HG03378 (cell line): ENCODE data around the gene NUDT4B.
A peak's percentile ranks its signal among the peaks of the same experiment; 100 is the strongest.
"Not testable (repeated sequence)": the region's sequence is repeated elsewhere in the genome, so short reads cannot be mapped to it uniquely, and the experiment has no call there.

Source experiments
- ATAC-seq: cut with Tn5 transposase; IDR thresholded peaks from one replicate; pipeline ENCODE4 v1.9.1; 2021; ENCODE audit warnings: mild to moderate bottlenecking, moderate library complexity; ENCODE audit not compliant: unreplicated experiment

The NUDT4B gene

GRCh38 chr1:148735538-148735937 lies 13.0 kb upstream of the NUDT4B start:
- ATAC-seq, result peak; percentile 58

- not testable (repeated sequence) for ATAC-seq
Measured at GRCh38 chr1:148738667-148739066, 9.9 kb upstream of the NUDT4B start.

- not testable (repeated sequence) for ATAC-seq
Measured at GRCh38 chr1:148743200-148743599, 5.4 kb upstream of the NUDT4B start.

GRCh38 chr1:148743726-148744720 lies 4.6 kb upstream of the NUDT4B start:
- ATAC-seq, result not testable (repeated sequence)

DNA sequence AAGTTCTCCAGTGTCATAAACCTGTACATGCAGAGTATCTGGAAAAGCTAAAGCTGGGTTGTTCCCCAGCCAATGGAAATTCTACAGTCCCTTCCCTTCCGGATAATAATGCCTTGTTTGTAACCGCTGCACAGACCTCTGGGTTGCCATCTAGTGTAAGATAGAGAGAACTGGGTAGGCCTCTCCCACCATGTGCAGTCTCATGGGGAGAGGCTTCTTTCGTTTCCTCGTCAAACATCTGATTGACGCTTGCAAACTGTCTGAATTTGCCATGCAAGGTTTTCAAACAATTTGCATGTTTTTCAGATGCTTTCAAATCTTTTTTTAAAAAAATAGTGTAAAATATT lies 734 bp downstream of the NUDT4B start:
- peak; percentile 83 for ATAC-seq

GRCh38 chr1:148756231-148756630 lies 7.7 kb downstream of the NUDT4B start:
- ATAC-seq, result not testable (repeated sequence)

- not testable (repeated sequence) for ATAC-seq
Measured at GRCh38 chr1:148757446-148757845, 8.9 kb downstream of the NUDT4B start.

- ATAC-seq, result peak; percentile 94
Measured at GRCh38 chr1:148758412-148758811, 9.8 kb downstream of the NUDT4B start.

- not testable (repeated sequence) for ATAC-seq
Measured at GRCh38 chr1:148758925-148759324, 10.4 kb downstream of the NUDT4B start.

GRCh38 chr1:148759749-148760148 lies 11.2 kb downstream of the NUDT4B start:
- not testable (repeated sequence) for ATAC-seq

DNA sequence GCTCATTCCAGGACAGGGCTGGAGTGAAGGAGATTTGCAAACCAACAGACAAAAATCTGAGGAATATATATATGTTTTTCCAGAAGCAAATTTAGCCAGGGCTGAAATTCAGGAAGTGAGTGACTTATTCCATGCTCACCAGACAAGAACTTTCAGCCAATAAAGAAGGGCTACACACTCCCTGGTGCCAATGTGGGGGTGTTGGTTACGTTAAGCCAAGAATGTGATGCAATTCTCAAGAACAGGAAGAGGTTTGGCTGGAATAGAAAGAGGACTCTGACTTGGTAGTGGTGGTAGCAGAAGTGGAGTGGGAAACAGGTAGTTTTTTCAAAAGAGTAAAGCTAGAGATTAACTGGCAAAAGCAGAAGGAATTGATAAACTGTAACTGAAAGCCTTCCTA lies 11.6 kb downstream of the NUDT4B start:
- ATAC-seq, result not testable (repeated sequence)

DNA sequence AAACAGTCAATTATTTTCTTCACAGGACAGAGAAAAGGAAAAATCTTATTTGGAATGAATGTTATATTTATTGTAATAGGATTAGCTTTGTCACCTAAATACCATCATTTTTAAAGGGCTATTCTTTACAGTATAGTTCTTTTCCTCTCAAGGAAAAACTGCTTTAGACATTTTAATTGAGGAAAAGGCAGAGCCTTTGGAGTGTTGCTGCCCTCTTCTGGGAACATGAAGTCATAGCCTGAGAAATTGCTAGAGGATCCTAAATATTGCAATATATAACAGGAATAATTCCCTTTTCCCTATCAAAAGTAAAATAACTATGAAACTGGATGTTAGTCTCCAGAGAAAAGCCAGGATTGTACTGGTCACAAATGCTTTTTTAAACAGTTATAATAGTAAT lies 12.8 kb downstream of the NUDT4B start:
- ATAC-seq, result not testable (repeated sequence)

GRCh38 chr1:148765238-148766019 lies 16.9 kb downstream of the NUDT4B start:
- ATAC-seq, result not testable (repeated sequence)

DNA sequence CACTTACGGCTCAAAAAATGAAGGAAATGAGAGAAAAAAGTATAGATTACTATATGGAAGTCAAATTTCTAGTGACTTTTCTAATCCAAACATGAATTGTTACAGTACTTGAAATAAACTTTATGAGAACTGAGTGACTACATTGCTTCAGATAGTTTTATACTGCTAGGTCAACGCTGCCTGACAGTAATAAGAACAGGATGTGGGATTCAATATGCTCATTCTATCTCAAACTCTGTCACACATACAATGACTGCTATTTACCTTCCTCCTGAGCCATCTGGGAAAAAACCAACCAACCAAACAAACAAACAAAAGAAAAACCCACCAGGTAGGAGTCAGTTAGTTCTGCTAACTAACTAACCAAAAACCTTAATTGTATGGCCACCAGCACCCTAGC lies 20.0 kb downstream of the NUDT4B start:
- not testable (repeated sequence) for ATAC-seq

DNA sequence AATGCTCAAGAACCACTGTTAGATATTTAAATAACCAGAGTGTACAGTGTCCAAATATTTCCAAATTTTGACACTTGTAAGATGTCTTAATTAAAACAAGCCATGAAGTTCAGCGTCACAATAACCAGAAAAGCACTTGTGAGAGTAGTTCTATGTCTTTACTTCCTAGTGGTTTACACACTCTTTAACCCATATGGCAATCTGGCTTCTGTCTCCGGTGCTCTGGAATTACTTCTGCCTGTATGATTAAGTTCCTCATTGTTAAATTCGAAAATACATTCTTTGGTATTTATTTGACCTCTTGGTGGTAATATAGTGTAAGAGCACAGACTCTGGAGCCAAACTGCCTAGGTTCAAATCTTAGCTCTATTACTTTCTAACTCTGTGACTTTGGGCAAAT lies 20.9 kb downstream of the NUDT4B start:
- not testable (repeated sequence) for ATAC-seq

DNA sequence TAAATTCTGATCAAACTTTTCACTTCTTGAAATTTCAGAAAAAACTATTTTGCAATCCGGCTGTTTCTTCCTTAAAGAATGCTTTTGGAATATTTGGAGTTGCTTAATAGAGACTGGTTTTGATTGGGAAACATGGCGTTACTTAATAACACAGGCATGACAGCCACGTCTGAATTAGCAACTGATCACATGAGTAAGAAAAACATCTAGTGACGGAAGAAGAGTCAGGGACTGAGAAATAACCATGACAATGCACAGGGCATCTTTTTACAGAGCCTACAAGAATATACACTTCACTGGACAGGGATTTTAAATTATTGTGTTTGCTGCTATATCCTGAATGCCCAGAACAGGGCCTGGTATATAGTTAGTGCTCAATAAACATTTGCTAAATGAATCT lies 25.1 kb downstream of the NUDT4B start:
- not testable (repeated sequence) for ATAC-seq

DNA sequence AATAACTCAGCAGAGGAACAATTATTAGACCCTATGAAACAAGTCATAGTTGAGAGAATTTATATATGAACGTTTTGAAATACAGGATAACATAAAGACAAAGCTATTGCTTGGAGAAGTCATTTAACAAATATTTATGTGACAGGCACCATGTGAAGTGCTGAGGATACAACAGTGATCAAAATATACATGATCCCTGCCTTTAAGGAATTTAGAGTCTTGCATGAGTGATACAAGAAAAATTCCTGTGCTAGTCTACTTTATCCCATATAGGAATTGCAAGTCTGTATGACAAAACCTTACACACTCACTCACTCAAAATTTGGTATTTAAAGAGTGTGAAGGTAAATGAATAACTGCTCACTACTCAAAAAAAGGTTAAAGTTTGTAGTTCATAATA lies 25.5 kb downstream of the NUDT4B start:
- ATAC-seq, result not testable (repeated sequence)

DNA sequence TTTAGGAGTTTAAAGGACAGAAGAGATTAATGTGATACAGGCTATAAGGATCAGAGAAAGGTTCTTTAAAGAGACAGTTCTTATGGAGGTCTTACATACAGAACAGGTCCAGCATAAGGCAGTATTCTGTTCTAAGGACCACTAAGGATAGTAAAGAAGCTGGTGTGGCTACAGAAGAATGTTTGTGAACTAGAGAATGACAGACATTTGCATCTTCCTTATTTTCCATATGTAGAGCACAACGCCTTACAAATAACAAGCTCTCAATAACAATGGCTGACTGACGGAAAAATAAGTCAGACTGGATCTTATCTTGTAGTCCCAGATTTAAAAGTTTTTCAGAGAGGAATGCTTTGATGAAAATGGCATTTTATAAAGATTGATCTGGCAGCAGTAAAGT lies 26.7 kb downstream of the NUDT4B start:
- ATAC-seq, result not testable (repeated sequence)

DNA sequence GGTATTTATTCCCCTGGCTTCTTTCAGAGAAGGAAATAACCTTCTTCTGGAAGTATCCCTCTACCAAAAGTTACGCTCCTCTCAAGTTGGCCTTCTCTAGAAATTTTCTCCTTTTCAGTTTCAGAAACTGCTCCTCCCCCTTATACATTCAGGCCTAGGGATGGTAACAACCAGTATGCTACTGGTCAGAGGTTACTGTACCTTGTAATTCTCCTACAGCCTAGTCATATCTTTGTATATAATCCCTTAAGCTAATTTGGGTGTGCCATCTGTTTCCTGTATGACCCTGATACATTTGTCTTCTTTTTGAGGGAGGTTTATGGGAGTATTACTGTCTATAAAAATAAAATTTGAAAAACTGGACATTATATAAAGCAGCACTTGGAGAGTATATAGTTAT lies 29.1 kb downstream of the NUDT4B start:
- ATAC-seq, result not testable (repeated sequence)

DNA sequence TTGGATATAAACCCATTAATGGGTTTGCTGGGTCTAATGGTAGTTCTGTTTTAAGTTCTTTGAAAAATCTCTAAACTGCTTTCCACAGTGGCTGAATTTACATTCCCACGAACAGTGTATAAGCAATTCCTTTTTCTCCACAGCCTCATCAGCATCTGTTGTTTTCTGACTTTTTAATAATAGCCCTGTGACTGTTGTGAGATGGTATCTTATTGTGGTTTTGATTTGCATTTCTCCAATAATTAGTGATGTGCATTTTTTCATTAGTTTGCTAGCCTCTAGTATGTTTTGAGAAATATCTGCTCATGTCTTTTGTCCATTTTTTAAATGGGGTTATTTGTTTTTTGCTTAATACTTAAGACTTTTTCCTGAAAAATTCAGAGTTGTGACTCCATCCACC lies 31.8 kb downstream of the NUDT4B start:
- not testable (repeated sequence) for ATAC-seq

DNA sequence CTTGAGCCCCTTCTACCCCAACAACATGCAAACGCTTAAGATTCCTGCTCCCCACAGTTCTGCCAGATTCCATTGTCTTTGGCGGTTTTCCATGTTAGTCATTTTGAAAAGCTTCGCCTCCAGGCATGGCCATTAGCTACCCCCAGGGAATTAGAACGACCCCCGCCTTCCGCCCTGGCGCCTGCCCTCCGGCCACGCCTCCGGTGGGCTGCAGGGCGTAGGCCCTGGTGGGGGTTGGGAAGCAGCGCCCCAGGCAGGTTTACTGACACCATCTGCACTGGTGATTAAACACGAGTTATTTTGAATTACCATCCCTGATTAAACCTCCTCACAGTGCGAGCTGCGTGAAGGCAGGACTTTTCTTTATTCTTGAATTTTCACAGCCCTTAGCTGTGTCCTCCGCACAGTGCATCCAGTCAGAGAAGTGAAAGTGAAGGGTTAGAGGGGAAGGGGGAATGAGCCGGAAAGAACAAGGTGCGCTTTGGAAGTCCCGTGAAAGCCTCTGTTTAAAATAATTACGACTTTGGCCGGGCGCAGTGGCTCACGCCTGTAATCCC lies 43.0 kb downstream of the NUDT4B start:
- not testable (repeated sequence) for ATAC-seq
